Measurements from ENCODE around the gene ARPC1A.

DNA sequence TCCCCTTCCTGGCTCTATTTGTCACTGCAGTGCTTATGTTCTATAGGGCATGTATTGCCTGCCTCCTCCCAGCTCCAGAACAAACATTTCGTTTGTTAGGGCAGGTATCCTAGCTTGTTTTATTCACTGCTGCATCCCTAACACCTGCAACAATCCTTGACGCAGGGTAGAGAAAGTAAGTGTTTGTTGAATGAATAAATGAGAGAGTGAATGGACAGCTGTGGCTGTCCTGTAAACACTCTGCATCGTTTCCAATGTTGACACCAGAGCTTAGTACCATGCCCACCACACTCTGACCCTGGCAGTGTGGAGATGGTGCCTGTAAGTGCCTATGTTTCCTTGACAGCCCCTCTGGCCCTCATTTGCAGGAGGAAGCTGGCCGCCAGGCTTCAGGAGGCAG lies 32.0 kb upstream of the ARPC1A start:
- TF ChIP-seq, protein P1, sequence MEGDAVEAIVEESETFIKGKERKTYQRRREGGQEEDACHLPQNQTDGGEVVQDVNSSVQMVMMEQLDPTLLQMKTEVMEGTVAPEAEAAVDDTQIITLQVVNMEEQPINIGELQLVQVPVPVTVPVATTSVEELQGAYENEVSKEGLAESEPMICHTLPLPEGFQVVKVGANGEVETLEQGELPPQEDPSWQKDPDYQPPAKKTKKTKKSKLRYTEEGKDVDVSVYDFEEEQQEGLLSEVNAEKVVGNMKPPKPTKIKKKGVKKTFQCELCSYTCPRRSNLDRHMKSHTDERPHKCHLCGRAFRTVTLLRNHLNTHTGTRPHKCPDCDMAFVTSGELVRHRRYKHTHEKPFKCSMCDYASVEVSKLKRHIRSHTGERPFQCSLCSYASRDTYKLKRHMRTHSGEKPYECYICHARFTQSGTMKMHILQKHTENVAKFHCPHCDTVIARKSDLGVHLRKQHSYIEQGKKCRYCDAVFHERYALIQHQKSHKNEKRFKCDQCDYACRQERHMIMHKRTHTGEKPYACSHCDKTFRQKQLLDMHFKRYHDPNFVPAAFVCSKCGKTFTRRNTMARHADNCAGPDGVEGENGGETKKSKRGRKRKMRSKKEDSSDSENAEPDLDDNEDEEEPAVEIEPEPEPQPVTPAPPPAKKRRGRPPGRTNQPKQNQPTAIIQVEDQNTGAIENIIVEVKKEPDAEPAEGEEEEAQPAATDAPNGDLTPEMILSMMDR (IDR thresholded peaks at IDR 0.05), result no peak
- TF ChIP-seq POLR2A (IDR thresholded peaks at IDR 0.05), result no peak
- no peak for TF ChIP-seq POLR2AphosphoS5 (IDR thresholded peaks at IDR 0.05)

Measured in suprapubic skin (tissue), 4 donors.